Vagina (tissue), 2 donors: Measurements from ENCODE around the gene IL19.

Source experiments
- CTCF ChIP-seq, 3 experiments: fragments of 450-650 bp in 2 of 3; fragments of 200-600 bp in 1 of 3; sonication (generic) in 1 of 3; IDR thresholded peaks; one replicate each; pipeline ENCODE4 v1.5.1; 2017 to 2019; ENCODE audit warnings: antibody characterized with exemption in 3 of 3, mild to moderate bottlenecking in 2 of 3, moderate library complexity in 2 of 3
- POLR2A ChIP-seq, 2 donors: fragments of 450-650 bp; IDR thresholded peaks; one replicate each; pipeline ENCODE4 v1.6.1; 2017; ENCODE audit warnings: antibody characterized with exemption in 2 of 2, mild to moderate bottlenecking in 2 of 2, moderate library complexity in 2 of 2
- POLR2AphosphoS5 ChIP-seq, 2 donors: sonication (generic); formaldehyde crosslinking; IDR thresholded peaks; one replicate each; pipeline ENCODE4 v1.9.0; 2017; ENCODE audit warnings: antibody characterized with exemption in 2 of 2, mild to moderate bottlenecking in 2 of 2, low read depth in 1 of 2; ENCODE audit not compliant: insufficient read depth in 1 of 2

GRCh38 chr1:206779638-206780037 is 9.1 kb downstream of the IL19 start:
- TF ChIP-seq CTCF (IDR thresholded peaks at IDR 0.05) (no peak), POLR2AphosphoS5 (IDR thresholded peaks at IDR 0.05; ENCODE audit: insufficient read depth in 1 of 2, low read depth in 1 of 2) (no peak), POLR2A (IDR thresholded peaks at IDR 0.05) (no peak)
